HG03520 (cell line): ENCODE data around the gene FAAH2.
"Not testable (repeated sequence)": the region's sequence is repeated elsewhere in the genome, so short reads cannot be mapped to it uniquely, and the experiment has no call there.

Experiments
- ATAC-seq: cut with Tn5 transposase; IDR thresholded peaks from one replicate; pipeline ENCODE4 v1.9.1; 2021; ENCODE audit warnings: mild to moderate bottlenecking, moderate library complexity; ENCODE audit not compliant: unreplicated experiment

FAAH2 gene

GRCh38 chrX:57286507-57287251, at the start of gene FAAH2:
Gene FAAH2 (plus strand): TSS chrX:57286706. CDS start chrX:57286826, 120 bp downstream.
- peak; percentile 91 for ATAC-seq

GRCh38 chrX:57241967-57242366, 44.5 kb upstream of the FAAH2 start:
- ATAC-seq = no peak

DNA sequence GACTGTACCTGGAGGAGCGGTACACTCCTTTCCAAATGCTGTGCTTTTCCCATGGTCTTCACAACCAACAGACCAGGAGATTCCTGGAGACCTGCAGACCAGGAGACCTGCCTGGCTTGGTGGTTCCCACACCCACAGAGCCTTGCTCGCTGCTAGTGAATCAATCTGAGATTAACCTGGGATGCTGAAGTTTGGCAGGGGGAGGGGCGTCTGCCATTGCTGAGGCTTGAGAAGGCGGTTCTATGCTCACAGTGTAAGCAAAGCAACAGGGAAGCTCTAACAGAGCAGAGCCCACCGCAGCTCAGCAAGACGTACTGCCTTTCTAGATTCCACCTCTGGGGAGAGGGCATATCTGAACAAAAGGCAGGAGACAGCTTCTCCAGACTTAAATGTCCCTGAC, 34.5 kb upstream of the FAAH2 start:
- ATAC-seq = no peak

DNA sequence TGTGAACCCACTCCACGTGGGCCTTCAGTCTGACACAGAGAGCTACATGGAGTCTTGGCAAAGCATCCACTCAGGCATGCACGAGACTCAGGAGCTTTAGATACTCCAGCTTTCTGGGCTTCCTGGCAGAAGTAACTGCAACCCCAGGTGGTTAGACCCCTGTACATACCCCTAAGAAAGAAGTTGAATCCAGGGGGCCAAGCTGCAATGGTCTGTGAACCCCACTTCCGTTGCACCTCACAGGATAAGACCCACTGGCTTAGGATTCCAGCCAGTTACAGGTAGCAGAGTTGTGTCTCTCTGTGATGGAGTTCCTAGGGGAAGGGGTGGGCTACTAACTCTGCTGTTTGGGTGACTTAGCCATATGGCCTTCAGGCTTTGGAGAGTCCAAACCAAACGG, 21.4 kb upstream of the FAAH2 start:
- no peak for ATAC-seq

- no peak for ATAC-seq
Measured at GRCh38 chrX:57266275-57266674, 20.2 kb upstream of the FAAH2 start.

DNA sequence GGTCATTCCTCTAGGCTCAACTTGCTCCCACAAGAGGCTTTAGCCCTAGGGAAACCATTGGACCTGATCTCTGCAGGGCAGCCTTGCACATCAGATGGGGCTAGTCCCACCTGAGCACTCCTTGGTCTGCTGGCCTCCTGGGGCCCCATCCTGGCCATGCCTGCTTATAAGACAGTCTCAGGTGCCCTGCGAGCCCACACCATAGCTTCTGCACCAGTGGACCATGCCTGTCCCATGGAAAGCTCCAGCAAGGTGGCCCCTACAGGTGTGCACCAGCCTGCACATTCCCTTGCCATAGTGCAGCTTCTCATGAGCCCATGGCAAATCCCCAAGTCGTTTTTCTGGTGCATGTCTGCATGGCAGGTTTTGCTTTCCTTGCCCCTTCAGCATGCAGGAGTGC, 19.6 kb upstream of the FAAH2 start:
- no peak for ATAC-seq

GRCh38 chrX:57267308-57267707, 19.2 kb upstream of the FAAH2 start:
- ATAC-seq = no peak

- no peak for ATAC-seq
Measured at GRCh38 chrX:57270980-57271379, 15.5 kb upstream of the FAAH2 start.

DNA sequence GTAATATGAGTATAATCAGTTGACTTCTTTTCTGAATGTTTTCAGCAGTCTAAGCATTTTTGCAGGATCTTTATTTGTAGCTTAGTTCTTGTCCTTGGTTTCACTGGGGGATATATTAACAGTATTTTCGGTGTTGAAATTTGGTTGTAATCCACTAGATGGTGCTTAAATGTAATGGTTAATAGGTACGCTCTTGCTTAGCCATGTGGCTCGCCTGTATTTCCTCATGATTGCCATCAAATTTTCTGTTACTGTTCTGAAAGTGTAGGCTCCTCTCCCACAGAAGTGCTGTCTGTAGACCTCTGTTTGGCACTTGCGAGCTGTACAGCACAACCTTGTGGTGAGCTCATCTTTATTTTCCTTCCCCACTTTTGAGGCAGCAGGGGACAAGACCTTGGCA, 3.9 kb upstream of the FAAH2 start:
- no peak for ATAC-seq

GRCh38 chrX:57285001-57285400, 1.5 kb upstream of the FAAH2 start:
- no peak for ATAC-seq

DNA sequence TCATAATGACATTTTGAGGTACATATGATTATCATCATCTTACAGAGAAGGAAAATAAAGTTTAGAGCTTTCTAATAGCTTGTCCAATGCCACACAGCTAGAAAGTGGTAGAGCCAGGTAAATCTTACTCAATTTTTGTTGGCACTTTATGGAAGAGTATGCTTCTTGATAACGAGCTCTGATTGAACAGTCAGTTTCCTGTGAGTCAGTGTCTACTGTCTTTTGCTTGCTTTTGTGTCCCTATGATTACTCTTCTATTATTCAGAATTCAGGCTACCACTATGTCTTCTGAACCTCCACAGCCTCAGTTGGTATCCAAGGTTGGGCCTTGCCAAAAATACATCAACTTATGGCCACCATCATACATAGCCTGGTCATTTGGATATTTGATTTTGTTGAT, 2.6 kb downstream of the FAAH2 start:
- no peak for ATAC-seq

DNA sequence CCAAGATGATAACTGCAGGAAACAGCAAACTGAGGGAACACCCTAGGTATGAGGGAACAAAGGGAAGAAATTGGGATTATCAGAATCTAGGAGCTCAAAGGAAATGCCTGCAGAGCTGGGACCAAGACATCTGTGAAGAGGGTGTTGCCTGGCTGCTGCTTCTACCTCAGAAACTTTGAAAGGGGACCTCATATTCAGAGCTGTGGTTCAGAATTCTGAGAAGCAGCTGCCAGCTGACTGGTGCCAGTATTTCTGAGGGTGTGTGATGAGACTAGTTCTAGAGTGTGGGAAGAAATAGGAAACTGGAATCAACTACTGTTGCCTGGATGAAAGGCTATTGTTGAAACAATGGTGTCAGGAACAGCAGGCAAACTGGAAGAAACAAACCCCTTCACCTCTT, 8.5 kb downstream of the FAAH2 start:
- ATAC-seq = no peak

DNA sequence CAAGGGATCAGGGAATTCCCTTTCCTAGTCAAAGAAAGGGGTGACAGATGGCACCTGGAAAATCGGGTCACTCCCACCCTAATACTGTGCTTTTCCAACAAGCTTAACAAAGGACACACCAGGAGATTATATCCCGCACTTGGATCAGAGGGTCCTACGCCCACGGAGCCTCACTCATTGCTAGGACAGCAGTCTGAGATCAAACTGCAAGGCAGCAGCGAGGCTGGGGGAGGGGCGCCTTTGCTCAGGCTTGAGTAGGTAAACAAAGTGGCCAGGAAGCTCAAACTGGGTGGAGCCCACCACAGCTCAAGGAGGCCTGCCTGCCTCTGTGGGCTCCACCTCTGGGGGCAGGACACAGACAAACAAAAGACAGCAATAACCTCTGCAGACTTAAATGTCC, 9.2 kb downstream of the FAAH2 start:
- not testable (repeated sequence) for ATAC-seq

GRCh38 chrX:57313583-57314215, 27.2 kb downstream of the FAAH2 start:
- ATAC-seq = no peak

DNA sequence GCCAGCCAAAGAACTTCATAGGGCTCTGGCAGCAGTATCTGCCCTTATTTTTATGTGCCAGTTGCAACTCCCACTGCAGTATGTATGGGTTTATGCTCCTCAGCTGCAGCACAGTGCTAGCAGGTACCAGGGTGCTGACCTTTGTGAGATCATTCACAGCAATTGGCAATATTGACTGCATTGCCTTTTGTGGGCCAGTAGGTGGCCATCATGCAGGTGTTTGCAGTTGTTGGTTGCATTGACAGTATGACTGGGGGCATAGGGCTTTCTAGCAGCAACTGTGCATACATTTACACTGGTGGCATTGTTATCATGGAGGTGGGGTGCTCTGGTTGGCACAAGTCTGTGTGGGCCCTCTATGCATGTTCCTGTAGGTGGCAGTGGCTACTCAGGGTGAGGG, 42.5 kb downstream of the FAAH2 start:
- no peak for ATAC-seq

GRCh38 chrX:57335790-57336189, 49.3 kb downstream of the FAAH2 start:
- not testable (repeated sequence) for ATAC-seq

DNA sequence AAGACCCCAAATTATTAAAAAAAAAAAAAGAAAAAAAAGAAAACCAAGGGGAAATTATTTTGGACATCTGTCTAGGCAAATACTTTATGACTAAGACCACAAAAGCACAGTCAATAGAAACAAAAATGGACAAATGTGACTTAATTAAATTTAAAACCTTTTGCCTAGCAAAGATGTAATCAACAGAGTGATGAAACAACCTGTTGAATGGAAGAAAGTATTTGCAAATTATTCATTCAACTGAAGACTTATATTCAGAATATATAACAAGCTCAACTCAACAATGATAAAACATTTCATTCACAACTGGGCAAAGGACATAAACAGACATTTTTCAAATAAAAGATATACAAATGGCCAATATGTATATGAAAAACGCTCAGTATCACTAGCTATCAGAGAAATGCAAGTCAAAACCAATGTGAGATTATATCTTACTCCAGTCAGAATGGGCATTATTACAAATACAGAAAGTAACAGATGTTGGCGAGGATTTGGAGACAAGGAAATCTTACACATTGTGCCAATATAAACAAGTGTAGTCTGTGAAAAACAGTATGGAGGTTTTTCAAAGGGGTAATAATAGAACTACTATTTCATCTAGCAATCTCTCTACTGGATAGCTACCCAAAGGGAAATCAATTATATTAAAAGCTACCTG, 67.1 kb downstream of the FAAH2 start:
- no peak for ATAC-seq

GRCh38 chrX:57364145-57364544, 77.6 kb downstream of the FAAH2 start:
- no peak for ATAC-seq

DNA sequence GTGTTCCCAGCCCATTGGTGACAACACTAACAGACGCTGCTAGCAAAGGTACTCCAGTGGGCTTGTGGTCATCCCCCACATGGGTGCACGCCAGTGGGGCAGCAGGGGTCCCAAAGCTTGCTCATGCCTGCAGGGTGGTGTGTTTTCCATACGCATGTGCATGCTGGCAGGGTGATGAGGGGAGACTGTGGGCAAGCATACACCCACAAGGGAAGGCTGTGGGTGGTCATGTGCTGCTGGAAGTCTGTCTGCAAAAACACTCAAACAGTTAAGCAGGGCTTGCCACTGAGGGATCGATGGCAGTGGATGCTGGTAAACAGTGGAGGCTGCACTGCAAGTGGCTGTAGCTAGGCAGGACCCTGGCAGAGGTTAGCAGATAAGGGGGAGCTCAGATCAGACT, 79.9 kb downstream of the FAAH2 start:
- no peak for ATAC-seq

GRCh38 chrX:57367649-57368048, 81.1 kb downstream of the FAAH2 start:
- no peak for ATAC-seq

DNA sequence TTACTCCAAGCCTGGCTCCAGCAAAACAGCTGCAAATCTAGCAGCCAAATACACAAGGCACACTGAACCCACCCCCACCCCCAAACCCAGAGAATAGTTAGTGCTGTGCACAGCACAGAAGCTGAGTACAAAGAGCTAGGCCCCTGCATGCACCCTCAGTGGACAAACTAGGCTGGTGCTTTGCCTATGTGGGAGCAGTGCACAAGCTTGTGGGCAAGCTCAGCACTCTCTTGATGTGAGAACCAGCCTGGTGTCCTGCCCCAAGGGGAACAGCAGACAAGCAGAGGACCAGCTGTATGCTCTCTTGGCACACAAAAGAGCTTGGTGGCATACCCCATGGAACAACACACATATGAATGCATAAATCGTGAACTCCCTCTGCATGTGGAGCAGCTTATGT, 81.7 kb downstream of the FAAH2 start:
- ATAC-seq = no peak

DNA sequence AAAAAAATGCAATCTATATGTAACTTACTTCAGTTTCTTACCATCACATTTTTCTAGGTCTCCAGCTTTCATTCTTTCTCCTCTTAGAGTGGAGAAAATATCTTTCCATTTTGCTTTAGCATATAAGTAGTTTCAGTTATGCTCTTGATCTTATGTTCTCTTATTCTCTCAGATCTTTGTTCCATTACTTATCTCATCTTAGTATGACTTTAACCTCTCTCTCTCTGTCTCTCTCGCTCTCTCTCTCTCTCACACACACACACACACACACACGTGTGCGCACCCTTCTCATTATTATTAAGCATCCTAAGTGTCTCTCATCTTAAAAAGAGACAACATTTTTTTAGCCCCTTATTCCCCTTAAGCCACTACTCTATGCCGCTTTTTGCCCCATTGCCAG, 92.8 kb downstream of the FAAH2 start:
- ATAC-seq = no peak
